Measurements from ENCODE around the gene CHD6.
A peak's percentile ranks its signal among the peaks of the same experiment; 100 is the strongest.

CHD6 gene, protein sequence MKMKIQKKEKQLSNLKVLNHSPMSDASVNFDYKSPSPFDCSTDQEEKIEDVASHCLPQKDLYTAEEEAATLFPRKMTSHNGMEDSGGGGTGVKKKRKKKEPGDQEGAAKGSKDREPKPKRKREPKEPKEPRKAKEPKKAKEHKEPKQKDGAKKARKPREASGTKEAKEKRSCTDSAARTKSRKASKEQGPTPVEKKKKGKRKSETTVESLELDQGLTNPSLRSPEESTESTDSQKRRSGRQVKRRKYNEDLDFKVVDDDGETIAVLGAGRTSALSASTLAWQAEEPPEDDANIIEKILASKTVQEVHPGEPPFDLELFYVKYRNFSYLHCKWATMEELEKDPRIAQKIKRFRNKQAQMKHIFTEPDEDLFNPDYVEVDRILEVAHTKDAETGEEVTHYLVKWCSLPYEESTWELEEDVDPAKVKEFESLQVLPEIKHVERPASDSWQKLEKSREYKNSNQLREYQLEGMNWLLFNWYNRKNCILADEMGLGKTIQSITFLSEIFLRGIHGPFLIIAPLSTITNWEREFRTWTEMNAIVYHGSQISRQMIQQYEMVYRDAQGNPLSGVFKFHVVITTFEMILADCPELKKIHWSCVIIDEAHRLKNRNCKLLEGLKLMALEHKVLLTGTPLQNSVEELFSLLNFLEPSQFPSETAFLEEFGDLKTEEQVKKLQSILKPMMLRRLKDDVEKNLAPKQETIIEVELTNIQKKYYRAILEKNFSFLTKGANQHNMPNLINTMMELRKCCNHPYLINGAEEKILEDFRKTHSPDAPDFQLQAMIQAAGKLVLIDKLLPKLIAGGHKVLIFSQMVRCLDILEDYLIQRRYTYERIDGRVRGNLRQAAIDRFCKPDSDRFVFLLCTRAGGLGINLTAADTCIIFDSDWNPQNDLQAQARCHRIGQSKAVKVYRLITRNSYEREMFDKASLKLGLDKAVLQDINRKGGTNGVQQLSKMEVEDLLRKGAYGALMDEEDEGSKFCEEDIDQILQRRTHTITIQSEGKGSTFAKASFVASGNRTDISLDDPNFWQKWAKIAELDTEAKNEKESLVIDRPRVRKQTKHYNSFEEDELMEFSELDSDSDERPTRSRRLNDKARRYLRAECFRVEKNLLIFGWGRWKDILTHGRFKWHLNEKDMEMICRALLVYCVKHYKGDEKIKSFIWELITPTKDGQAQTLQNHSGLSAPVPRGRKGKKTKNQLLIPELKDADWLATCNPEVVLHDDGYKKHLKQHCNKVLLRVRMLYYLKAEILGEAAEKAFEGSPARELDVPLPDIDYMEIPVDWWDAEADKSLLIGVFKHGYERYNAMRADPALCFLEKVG (N-terminal part only)

DNA sequence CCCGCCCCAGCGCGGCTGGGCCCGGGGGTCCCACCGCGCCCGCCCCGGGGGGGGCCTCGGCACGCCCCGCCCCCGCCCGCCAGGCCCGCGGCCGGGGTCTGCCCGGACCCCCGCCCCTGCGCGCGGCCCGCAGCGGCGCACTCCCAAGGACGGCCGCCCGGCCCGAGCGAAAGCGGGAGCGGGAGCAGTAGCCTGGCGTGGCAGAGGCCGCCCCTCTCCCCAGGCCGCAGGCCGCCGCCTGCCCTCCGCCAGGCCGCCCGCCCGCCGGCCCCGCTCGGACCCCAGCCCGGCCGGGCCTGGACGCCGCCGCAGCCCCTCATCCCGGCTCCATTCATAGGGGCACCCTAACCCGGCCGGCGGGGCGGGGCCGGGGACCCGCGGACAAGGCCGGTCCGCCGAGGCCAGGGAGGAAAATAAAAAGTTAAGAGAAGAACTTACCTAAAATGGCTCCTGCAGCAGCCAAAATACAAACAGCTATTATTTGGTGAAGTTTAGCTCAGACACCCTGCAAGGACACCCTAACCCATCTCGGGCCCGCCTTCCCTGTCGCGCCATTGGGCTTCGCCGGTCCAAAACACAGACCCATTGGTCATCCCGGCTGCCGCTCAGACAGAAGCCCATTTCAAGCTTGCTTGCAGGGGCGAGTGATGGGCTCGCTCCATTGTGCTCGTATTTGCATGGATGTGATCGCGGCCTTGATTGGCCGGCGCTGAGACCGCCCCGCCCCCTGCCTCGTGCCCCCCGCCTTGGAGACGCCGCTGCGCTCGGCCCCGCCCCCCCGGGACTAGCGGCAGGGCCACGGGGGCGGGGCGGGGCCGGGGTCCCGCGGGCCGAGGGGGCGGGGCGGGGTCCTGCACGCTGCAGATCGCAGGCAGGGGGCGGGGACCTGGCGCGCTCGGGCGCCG lies at the start of gene CHD6:
Gene CHD6, minus strand, starts transcription at position 476 of the 905 bp plus-strand sequence. CDS start 67,040 bp downstream, outside the sequence.
- Histone ChIP-seq H3K4me3 (ENCODE audit: low read length) (peak within 1 kb of the TSS; percentile 84), H3K9me3 (ENCODE audit: low read length) (no peaks in the 10 kb centered on the region), H3K4me1 (ENCODE audit: insufficient read depth, low read length) (peaks cover 15% of the 10 kb centered on the region), H3K36me3 (ENCODE audit: insufficient read depth, low read length) (no peaks in the 10 kb centered on the region), H3K27me3 (ENCODE audit: insufficient read depth, low read length) (peaks cover 5% of the 10 kb centered on the region), H2AFZ (ENCODE audit: low read depth, low read length) (peak within 1 kb of the TSS; percentile 84)

DNA sequence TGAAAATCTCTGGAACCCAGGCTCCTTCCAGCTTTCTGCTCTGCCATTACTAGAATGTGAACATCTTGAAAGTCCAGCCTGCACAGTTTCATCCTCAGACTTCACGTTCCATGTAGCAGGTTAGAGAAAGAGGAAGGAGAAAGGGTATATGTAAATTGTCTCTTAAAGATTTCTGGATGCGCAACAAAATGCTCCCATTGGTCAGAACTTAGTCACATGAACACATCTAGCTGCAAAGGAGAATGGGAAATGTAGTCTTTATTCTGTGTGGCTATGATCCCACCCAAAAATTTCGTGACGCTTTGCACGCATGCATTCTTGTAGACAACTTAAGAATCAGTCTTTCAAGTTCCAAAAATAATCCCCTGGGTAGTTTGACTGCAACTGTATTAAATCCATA lies 46.4 kb upstream of the CHD6 start:
- H3K4me3 ChIP-seq (ENCODE audit: low read length) = no peak overlapping the region
- no peaks in the 10 kb centered on the region for H3K27me3 ChIP-seq (ENCODE audit: insufficient read depth, low read length)
- no peaks in the 10 kb centered on the region for H3K9me3 ChIP-seq (ENCODE audit: low read length)
- no peaks in the 10 kb centered on the region for H3K36me3 ChIP-seq (ENCODE audit: insufficient read depth, low read length)
- no peaks in the 10 kb centered on the region for H3K4me1 ChIP-seq (ENCODE audit: insufficient read depth, low read length)
- no peak overlapping the region for H2AFZ ChIP-seq (ENCODE audit: low read depth, low read length)

DNA sequence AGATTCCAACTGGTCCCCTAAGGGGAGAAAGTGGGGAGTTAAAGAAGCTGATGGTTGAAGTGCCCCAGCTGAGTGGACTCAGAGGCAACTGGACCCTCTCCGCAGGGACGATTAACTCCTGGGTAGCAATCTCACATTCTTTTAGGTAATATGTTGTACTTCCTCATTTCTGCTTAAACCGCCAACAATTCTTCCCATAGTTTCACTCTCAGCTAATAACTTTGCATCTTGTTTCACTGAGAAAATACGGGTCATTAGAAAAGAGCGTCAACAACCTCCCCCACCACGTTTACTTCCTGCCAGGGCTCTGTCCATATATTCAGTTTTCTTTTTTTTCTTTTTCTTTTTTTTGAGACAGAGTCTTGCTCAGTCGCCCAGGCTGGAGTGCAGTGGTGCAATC lies 39.5 kb upstream of the CHD6 start:
- Histone ChIP-seq H3K4me1 (ENCODE audit: insufficient read depth, low read length) (peaks cover 6% of the 10 kb centered on the region), H3K9me3 (ENCODE audit: low read length) (no peaks in the 10 kb centered on the region), H2AFZ (ENCODE audit: low read depth, low read length) (no peak overlapping the region), H3K4me3 (ENCODE audit: low read length) (no peak overlapping the region), H3K27me3 (ENCODE audit: insufficient read depth, low read length) (no peaks in the 10 kb centered on the region), H3K36me3 (ENCODE audit: insufficient read depth, low read length) (no peaks in the 10 kb centered on the region)

DNA sequence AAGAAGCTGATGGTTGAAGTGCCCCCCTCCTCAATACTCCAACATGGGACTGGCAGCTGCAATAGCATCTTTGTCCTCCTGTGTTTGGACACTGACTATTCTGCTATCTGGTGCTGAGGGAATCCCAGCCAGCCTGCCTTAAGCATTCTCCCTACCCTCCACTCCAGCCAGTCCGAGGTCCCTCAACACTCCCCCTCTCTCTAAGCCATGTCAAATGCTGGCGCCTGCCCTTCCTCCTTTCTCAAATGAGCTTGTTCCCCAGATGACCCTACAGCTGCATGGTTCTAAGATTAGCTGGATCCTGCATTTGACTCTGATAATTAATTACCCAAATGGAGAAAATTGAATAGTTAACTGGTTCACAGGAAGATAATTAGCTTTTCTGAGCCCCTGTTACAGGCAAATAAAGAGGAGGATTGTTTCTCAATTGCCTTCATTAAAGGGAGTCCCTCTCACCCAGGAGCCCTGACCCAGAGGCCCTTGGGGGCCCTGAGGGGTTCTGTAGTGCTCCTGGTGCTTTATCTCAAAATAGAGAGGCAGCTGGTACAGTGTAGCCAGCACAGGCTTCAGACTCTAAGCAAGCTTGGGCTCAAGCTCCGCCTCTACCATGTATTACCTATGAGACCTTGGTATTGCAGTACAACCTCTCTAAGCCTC lies 37.9 kb upstream of the CHD6 start:
- Histone ChIP-seq H3K9me3 (ENCODE audit: low read length) (no peaks in the 10 kb centered on the region), H3K4me3 (ENCODE audit: low read length) (no peak overlapping the region), H3K27me3 (ENCODE audit: insufficient read depth, low read length) (no peaks in the 10 kb centered on the region), H3K36me3 (ENCODE audit: insufficient read depth, low read length) (no peaks in the 10 kb centered on the region), H3K4me1 (ENCODE audit: insufficient read depth, low read length) (peaks cover 6% of the 10 kb centered on the region), H2AFZ (ENCODE audit: low read depth, low read length) (no peak overlapping the region)

DNA sequence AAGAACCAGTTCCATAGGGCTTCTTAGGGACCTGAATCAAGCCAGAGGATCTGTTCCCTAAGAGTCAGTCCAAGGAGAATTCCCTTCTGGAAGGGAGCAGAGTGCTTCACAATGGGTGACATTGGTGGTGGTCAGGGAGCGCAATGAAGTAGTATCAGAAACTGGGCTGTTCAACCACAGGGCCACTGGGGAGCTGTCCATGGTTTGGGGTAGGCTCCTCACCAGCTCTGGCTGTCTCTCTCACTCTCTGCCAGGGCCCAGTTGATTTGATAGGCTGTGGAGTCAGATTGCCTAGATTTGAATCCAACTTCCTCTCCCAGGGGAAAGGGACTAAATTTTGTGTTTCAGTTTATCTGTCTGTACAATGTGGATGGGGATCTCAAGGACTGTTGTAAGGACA lies 36.7 kb upstream of the CHD6 start:
- Histone ChIP-seq H3K27me3 (ENCODE audit: insufficient read depth, low read length) (no peaks in the 10 kb centered on the region), H3K4me3 (ENCODE audit: low read length) (no peak overlapping the region), H3K9me3 (ENCODE audit: low read length) (no peaks in the 10 kb centered on the region), H3K4me1 (ENCODE audit: insufficient read depth, low read length) (peaks cover 8% of the 10 kb centered on the region), H2AFZ (ENCODE audit: low read depth, low read length) (no peak overlapping the region), H3K36me3 (ENCODE audit: insufficient read depth, low read length) (no peaks in the 10 kb centered on the region)

- H3K4me3 ChIP-seq (ENCODE audit: low read length) = no peak overlapping the region
- H3K27me3 ChIP-seq (ENCODE audit: insufficient read depth, low read length) = no peaks in the 10 kb centered on the region
- H3K9me3 ChIP-seq (ENCODE audit: low read length) = no peaks in the 10 kb centered on the region
- no peak overlapping the region for H2AFZ ChIP-seq (ENCODE audit: low read depth, low read length)
- H3K36me3 ChIP-seq (ENCODE audit: insufficient read depth, low read length) = no peaks in the 10 kb centered on the region
- peaks cover 8% of the 10 kb centered on the region for H3K4me1 ChIP-seq (ENCODE audit: insufficient read depth, low read length)
These were observed 36.1 kb upstream of the CHD6 start for GRCh38 chr20:41654292-41654691.

DNA sequence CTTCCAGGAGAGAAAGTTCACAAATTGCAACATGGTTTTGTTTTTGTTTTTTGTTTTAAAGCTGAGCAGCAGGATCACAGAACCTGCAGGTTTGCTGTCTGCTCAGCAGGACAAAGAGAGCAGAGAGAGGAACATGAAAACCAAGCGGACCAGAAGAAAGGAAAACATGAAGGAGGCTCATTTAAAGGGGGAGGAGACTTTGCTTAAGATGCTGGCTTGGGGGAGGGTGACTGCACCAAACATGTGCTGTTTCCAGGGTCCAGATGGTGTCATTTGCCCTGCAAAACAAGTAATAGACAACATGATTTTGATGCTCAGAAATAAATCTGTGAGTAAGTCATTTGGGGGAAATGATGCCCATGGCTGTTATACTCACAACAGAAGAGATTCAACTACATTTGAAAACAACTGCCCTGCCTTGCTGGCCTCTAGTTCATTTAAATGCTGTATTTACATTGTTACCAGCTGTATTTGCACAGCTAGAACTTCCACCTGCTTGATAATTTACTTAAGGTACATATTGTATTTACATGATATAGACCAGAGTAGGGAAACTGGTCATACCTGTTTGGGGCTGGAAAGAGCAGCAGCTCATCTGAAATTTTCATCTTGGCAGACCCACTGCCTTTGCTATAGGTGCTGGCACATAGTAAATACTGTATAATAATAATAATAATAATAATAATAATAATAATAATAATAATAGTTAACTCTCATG lies 32.2 kb upstream of the CHD6 start:
- no peak overlapping the region for H3K4me3 ChIP-seq (ENCODE audit: low read length)
- no peaks in the 10 kb centered on the region for H3K27me3 ChIP-seq (ENCODE audit: insufficient read depth, low read length)
- H2AFZ ChIP-seq (ENCODE audit: low read depth, low read length) = no peak overlapping the region
- H3K9me3 ChIP-seq (ENCODE audit: low read length) = no peaks in the 10 kb centered on the region
- H3K4me1 ChIP-seq (ENCODE audit: insufficient read depth, low read length) = peaks cover 8% of the 10 kb centered on the region
- no peaks in the 10 kb centered on the region for H3K36me3 ChIP-seq (ENCODE audit: insufficient read depth, low read length)

DNA sequence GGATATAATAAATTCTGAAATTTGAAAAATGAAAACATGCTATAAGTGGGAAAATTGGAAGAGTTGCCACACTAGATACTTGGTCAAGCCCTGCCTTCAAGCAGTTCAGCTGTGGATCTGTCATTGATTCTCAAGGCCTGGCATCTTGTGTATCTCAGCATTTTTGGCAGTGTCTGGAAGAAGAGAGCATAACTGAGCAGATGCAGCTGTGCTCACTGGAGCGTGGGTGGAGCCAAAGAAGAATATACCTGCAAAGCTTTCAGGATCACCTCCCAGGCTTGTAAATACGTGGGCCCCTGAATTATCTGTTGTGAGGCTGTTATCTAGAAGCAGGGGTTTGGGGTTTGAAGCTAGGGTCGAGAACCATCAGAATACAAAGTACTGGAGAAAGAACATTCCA lies 31.3 kb upstream of the CHD6 start:
- Histone ChIP-seq H2AFZ (ENCODE audit: low read depth, low read length) (no peak overlapping the region), H3K4me3 (ENCODE audit: low read length) (no peak overlapping the region), H3K9me3 (ENCODE audit: low read length) (no peaks in the 10 kb centered on the region), H3K4me1 (ENCODE audit: insufficient read depth, low read length) (peaks cover 6% of the 10 kb centered on the region), H3K27me3 (ENCODE audit: insufficient read depth, low read length) (no peaks in the 10 kb centered on the region), H3K36me3 (ENCODE audit: insufficient read depth, low read length) (no peaks in the 10 kb centered on the region)

GRCh38 chr20:41645372-41645771 lies 27.2 kb upstream of the CHD6 start:
- Histone ChIP-seq H3K36me3 (ENCODE audit: insufficient read depth, low read length) (no peaks in the 10 kb centered on the region), H3K9me3 (ENCODE audit: low read length) (no peaks in the 10 kb centered on the region), H3K4me1 (ENCODE audit: insufficient read depth, low read length) (peaks cover 2% of the 10 kb centered on the region), H3K27me3 (ENCODE audit: insufficient read depth, low read length) (no peaks in the 10 kb centered on the region), H2AFZ (ENCODE audit: low read depth, low read length) (no peak overlapping the region), H3K4me3 (ENCODE audit: low read length) (no peak overlapping the region)

- no peak overlapping the region for H3K4me3 ChIP-seq (ENCODE audit: low read length)
- no peaks in the 10 kb centered on the region for H3K4me1 ChIP-seq (ENCODE audit: insufficient read depth, low read length)
- H2AFZ ChIP-seq (ENCODE audit: low read depth, low read length) = no peak overlapping the region
- no peaks in the 10 kb centered on the region for H3K27me3 ChIP-seq (ENCODE audit: insufficient read depth, low read length)
- H3K36me3 ChIP-seq (ENCODE audit: insufficient read depth, low read length) = no peaks in the 10 kb centered on the region
- no peaks in the 10 kb centered on the region for H3K9me3 ChIP-seq (ENCODE audit: low read length)
These were observed 25.3 kb upstream of the CHD6 start for GRCh38 chr20:41643504-41643938.

DNA sequence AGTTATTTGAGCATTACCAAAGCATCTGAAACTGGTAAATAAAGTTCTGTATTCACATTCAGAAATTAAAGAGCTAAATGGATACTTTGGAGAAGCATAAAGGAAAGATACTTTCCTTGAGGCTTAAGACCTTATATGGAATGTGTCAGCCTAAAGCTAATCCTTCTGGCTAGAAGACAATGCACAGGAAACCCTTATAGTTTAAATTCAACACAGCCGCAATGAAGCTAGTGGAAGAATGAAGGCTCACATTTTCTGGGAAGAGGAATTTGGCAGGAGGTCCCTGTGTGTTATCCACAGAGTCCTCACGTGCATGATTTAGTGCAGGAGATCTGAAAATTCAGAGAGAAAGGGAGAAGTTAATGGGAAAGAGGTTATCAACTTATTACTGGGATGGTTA lies 21.5 kb upstream of the CHD6 start:
- Histone ChIP-seq H3K27me3 (ENCODE audit: insufficient read depth, low read length) (no peaks in the 10 kb centered on the region), H2AFZ (ENCODE audit: low read depth, low read length) (no peak overlapping the region), H3K36me3 (ENCODE audit: insufficient read depth, low read length) (no peaks in the 10 kb centered on the region), H3K4me1 (ENCODE audit: insufficient read depth, low read length) (no peaks in the 10 kb centered on the region), H3K9me3 (ENCODE audit: low read length) (no peaks in the 10 kb centered on the region), H3K4me3 (ENCODE audit: low read length) (no peak overlapping the region)

All from neuron (in vitro differentiated cells).